GM18909 (cell line): ENCODE results near the gene PGBD2.
A peak's percentile ranks its signal among the peaks of the same experiment; 100 is the strongest.
"Not testable (repeated sequence)": the region's sequence is repeated elsewhere in the genome, so short reads cannot be mapped to it uniquely, and the experiment has no call there.

Experiments used
- ATAC-seq: cut with Tn5 transposase; IDR thresholded peaks from one replicate; pipeline ENCODE4 v1.9.1; 2021; ENCODE audit warnings: mild to moderate bottlenecking; ENCODE audit not compliant: unreplicated experiment, poor library complexity

PGBD2 gene

DNA sequence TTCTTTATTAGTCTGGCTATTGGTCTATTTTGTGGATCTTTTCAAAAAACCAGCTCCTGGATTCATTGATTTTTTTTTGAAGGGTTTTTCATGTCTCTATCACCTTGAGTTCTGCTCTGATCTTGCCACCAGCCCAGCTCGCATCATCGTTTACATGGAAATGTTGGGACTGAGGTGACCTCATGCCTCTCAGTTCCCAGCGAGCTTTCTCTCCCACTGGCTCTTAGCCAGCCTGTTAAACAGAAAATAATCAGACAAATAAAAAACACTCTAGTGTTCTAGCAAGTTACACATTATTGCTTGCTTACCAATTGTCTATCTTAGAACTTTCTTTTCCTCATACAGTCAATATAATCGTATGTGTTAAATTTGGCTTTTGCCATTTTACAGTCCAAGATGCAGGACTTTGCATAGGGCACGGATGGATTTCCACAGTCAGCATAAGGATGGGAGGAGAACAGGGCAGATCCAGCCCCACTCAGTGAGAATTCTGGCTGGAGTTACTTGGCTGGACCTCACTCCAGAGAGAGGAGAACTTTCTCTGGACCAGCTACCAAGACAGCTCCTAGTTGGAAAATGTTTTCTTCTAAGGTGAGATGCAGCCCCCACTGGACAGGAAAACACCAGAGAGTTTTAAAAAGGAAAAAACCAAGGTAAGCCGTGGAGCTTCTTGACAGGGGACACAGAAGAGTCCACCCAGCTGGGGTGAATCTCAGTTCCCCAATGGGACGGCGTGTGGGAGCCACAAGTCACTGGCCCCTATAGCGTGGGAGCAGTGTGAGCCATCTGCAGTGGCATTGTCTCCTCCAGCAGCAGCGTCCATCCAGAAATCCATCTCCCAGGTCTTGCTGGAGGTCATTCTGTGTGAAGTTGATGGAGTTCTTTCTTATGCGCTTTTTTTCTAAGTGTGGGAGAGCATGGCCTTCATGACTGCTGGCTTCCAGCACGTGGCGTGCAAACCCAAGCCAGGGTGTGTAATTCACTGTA is 17.6 kb downstream of the PGBD2 start:
- ATAC-seq: no peak

DNA sequence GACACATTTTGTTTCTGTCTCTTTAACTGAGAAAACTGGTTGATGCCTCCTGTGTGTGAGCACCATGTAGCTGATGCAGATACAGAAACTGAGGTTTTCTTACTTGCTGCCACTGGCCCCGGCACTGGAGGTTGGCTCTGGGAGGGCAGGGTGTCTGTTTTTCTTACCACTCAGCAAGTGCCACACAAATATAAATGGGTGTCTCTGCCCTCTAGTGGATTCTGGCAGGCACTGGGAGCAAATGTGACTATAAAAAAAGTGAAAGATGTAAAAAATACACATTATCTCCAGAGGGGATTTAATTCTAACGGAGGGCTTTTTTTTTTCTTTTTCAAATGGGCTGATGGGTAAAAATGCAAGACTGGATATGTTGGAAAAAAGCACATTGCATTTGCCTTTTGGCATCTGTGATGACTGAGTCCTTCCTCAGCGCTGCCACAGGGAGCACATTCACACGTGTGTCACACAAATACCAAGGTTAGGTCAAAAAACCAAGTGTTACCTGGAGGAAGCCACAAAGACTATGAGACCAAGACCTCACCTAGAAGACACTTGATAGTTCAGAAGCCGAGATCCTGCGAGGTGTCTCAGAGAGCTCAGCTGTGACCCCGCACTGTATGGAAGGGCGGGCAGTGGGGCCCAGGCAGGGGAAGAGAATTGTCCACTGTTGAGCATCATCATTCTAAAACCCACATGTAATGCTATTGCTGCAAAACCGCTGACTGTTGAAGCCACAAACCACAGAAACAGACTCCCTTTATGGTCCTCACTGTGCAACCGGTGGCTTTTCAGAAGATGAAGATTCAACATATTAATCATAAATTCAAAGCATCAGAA is 18.9 kb downstream of the PGBD2 start:
- ATAC-seq: peak; percentile 97

DNA sequence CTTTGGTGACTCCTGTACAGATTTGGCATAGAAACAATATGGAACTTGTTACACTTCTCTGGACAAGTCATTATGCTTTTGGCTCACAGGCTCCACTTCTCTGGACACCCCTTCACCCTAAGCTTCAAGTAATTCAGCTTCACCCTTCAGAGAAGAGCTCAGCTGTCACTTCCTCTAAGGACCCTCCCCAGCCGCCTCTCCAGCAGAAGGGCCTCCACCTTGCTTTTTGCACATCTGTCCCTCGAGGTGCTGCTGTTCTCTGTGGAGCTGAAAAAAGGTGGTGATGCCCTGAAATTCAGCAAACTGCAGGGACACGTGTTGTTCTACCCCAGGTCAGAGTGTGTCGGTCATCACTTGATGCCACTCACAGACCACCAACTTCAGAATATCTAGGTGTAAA is 19.8 kb downstream of the PGBD2 start:
- not testable (repeated sequence) for ATAC-seq

DNA sequence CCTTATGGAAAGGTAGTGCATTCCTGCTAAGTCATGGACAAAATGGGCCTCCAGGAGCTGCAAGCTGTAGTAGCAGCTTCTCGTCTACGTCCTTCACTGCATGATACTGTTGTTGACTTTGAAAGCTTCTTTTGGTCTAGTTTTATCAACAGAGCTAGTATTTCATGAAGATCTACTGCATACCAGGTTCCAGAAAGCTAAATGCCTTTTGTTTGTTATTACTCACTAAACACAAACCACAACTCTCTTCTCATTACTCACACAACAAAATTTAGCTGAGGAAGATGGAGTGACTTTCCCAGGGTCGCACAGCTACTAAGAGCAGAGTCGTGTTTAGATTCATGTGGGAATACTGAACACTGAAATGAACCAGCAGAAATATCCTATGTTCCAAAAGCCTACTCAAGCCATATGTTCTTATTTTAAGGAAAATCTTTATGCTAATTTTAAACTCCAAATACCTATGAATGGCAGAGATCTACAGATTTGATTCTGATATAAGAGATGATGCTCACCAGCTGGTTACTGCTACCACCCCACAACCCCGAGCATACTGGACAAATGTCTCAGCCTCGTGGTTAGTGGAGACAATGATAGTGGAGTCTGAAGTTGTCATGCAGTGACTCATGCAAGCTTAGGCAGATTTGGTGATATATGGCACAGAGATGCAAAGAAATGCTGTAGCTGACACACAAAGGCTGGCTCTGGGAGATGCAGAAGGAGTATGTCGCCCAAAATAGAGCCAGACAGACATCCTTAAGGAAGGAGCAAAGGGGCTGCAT is 20.6 kb downstream of the PGBD2 start:
- ATAC-seq: no peak

DNA sequence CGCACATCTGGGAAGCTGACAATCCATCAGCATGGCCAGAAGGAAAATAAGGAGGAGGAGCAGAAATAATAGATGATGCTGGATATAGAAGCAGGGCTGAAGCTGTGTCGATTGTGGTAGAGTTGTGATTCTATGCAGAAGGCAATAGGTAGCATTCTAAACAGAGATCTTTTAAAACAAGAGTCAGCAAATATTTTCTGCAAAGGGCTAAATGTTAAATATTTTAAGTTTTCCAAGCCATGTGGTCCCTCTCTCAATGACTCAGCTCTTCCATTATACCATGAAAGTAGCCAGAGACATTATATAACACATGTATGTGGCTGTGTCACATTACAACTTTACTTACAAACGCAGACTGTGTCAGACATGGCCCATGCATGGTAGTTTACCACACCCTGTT is 21.2 kb downstream of the PGBD2 start:
- not testable (repeated sequence) for ATAC-seq

DNA sequence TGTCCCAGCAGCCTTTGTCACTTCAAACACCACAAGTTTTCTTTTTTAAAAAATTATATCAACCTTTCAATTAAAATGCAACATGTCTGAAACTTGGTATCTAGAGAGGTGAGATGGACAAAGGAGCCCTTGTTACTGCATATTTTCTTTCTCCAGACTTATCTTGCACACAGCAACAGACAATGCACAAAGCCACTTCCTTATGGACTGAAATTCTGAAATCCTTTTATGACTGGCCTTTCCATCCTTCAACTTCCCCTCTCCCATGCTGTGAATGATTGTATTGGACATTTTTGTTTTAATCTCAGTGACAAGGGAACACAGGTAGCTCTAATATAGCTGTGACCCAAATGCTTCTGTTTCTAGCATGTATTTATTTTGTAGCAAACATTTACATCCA is 22.1 kb downstream of the PGBD2 start:
- ATAC-seq: not testable (repeated sequence)

DNA sequence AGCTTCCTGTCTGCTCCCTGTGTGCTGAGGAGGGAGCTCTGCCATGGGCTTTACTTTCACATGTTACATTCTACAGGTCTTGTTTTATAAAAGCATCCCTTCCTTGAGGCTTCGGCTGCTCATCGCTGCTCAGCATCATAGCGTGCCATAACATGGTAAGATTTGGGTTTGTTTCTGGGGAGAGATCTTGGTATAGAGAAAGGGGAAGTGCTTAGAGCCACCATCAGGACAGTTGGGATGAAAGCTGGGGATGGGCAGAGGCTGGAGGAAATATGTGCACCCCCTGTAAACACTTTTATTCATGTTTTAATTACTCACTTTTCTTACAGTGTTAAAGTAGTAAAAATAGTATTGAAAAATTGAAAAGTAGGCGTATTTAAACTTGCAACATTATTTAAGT is 24.0 kb downstream of the PGBD2 start:
- ATAC-seq: not testable (repeated sequence)

DNA sequence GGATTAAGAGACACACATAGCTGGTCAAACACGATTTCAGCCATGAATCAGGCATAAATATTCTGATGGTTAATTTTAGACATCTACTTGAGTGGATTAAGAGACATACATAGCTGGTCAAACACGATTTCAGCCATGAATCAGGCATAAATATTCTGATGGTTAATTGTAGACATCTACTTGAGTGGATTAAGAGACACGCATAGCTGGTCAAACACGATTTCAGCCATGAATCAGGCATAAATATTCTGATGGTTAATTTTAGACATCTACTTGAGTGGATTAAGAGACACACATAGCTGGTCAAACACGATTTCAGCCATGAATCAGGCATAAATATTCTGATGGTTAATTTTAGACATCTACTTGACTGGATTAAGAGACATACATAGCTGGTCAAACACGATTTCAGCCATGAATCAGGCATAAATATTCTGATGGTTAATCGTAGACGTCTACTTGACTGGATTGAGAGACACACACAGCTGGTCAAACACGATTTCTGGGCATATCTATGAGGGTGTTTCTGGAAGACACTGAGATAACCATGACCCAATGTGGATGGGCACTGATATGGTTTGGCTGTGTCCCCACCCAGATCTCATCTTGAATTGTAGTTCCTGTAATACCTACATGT is 32.3 kb downstream of the PGBD2 start:
- ATAC-seq: not testable (repeated sequence)

DNA sequence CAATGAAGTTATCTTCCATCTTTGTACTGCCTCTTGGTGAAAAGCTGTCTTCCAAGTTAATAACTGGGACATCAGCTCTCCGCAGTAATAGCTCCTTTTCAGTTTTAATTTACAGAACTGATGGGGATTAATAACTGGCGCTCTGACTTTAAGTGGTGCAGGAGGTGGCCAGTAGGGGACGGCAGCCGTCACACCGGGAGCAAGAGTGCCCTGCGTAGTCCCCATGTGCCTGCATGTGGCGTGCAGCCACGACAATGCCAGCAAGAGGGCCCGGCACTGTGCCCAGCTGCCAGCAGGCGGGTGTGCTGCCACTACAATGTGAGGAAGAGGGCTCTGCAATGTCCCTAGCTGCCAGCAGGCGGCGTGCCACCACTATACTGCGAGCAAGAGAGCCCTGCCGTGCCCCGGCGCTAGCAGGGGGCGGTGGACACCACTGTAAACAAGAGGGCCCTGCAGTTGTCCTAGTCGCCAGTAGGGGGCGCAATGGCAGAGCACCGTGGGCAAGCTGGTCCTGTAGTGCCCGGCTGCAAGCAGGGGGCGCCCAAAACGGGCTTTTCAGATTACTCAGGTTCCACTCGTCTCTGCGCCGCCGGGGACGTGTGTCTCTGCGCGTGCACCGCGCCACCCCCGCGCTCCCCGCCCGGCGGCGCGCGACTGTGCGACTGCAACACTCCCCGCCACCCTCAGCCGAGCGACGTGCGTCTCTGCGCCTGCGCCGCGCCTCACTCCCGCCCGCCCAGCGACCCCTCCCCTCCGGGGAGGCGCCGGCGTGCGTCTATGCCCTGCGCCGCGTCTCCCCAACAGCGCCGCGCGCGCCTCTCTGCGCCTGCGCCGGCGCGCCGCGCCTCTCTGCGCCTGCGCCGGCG is 38.3 kb downstream of the PGBD2 start:
- not testable (repeated sequence) for ATAC-seq

DNA sequence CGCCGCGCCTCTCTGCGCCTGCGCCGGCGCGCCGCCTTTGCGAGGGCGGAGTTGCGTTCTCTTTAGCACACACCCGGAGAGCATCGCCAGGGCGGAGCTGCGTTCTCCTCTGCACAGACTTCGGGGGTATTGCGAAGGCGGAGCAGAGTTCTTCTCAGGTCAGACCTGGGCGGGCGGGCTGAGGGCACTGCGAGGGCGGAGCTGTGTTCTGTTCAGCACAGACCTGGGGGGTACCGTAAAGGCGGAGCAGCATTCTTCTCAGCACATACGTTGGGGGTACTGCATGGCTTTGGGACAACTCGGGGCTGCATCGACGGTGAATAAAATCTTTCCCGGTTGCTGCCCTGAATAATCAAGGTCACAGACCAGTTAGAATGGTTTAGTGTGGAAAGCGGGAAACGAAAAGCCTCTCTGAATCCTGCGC is 39.0 kb downstream of the PGBD2 start:
- ATAC-seq: not testable (repeated sequence)

DNA sequence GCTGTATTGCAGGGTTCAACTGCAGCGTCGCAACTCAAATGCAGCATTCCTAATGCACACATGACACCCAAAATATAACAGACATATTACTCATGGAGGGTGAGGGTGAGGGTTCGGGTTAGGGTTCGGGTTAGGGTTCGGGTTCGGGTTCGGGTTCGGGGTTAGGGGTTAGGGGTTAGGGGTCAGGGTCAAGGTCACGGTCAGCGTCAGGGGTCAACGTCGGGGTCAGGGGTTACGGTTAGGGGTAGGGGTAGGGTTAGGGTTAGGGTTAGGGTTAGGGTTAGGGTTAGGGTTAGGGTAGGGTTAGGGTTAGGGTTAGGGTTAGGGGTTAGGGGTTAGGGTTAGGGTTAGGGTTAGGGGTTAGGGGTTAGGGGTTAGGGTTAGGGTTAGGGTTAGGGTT is 39.4 kb downstream of the PGBD2 start:
- ATAC-seq: not testable (repeated sequence)

DNA sequence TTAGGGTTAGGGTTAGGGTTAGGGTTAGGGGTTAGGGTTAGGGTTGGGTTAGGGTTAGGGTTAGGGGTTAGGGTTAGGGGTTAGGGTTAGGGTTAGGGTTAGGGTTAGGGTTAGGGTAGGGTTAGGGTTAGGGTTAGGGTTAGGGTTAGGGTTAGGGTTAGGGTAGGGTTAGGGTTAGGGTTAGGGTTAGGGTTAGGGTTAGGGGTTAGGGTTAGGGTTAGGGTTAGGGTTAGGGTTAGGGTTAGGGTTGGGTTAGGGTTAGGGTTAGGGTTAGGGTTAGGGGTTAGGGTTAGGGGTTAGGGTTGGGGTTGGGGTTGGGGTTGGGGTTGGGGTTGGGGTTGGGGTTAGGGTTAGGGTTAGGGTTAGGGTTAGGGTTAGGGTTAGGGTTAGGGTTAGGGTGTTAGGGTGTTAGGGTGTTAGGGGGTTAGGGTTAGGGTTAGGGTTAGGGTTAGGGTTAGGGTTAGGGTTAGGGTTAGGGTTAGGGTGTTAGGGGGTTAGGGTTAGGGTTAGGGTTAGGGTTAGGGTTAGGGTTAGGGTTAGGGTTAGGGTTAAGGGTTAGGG is 39.9 kb downstream of the PGBD2 start:
- not testable (repeated sequence) for ATAC-seq
